ENCODE results near the gene POLD4. TPM values are rescaled to one million over a fixed set of nuclear protein-coding genes. Genes with fewer than 3 reads are reported as not detected.

The POLD4 gene
- total and polyA plus RNA-seq, 2 of the 13 experiments (the other 11 are each of a cell fraction or from before 2014, with no cell fraction given): 10.5 to 27.4 TPM

DNA sequence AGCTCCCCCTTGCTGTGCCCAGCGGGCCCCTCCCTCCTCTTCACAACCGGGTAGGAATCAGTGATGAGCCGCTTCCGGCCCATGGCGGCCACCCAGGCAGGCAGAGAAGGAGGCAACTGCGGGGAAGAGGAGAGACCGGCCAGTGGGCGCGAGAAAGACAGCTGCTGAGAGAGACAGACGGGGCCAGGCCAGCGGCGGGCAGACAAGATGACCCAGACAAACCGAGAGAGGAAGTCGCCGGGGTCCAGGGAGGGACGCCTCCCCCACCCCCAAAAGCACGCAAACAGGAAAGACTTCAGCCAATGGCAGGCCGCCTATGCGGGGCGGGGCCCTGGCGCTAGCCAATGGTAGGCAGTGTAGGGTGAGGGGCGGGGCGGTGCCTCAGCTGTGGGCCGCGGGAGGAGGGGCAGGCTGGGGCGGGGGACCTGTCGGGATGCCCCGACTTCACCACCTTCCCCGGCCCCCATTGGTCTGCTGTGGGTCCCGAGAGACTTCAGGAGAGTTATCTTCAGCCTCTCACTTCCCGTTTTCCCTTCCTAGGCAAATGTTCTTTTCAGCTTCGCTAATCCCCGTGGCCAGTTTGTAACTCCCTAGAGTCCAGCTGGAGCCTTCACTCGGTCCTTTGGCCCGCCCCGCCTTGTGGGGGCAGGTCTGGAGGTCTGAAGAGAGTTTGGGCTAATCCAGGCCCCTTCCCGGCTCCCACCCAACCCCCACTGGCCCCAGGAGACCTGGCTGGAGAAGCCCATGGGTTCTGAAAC lies at the start of gene POLD4 (continued):
- TF ChIP-seq HES4 (CRISPR knock-in tag; IDR thresholded peaks at IDR 0.05; ENCODE audit: borderline replicate concordance) (no peak), HNRNPH1 (optimal IDR thresholded peaks at IDR 0.05; ENCODE audit: low read depth, low read length) (no peak), ZFP82 (CRISPR knock-in tag; IDR thresholded peaks at IDR 0.05; ENCODE audit: borderline replicate concordance) (no peak), KDM3A (CRISPR knock-in tag; IDR thresholded peaks at IDR 0.05; ENCODE audit: low read depth) (no peak), ZNF333 (CRISPR knock-in tag; IDR thresholded peaks at IDR 0.05; ENCODE audit: borderline replicate concordance) (no peak), ZNF329 (CRISPR knock-in tag; IDR thresholded peaks at IDR 0.05; ENCODE audit: low read depth) (0 out of 2 replicates have a peak, but pooled peaks have one; percentile 55), MIER2 (CRISPR knock-in tag; IDR thresholded peaks at IDR 0.05) (no peak), ISL2 (CRISPR knock-in tag; IDR thresholded peaks at IDR 0.05) (0 out of 2 replicates have a peak, but pooled peaks have one; percentile 63), MAFK (conservative IDR thresholded peaks at IDR 0.05 in 1 of 2, IDR thresholded peaks at IDR 0.05 in 1 of 2; ENCODE audit: low read length in 2 of 2) (no peak), FLYWCH1 (CRISPR knock-in tag; IDR thresholded peaks at IDR 0.05) (no peak)
- TF ChIP-seq, protein P1, sequence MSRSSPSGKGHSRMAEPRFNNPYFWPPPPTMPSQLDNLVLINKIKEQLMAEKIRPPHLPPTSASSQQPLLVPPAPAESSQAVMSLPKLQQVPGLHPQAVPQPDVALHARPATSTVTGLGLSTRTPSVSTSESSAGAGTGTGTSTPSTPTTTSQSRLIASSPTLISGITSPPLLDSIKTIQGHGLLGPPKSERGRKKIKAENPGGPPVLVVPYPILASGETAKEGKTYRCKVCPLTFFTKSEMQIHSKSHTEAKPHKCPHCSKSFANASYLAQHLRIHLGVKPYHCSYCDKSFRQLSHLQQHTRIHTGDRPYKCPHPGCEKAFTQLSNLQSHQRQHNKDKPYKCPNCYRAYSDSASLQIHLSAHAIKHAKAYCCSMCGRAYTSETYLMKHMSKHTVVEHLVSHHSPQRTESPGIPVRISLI (CRISPR knock-in tag; IDR thresholded peaks at IDR 0.05; ENCODE audit: borderline replicate concordance): no peak
- TF ChIP-seq, protein P2, sequence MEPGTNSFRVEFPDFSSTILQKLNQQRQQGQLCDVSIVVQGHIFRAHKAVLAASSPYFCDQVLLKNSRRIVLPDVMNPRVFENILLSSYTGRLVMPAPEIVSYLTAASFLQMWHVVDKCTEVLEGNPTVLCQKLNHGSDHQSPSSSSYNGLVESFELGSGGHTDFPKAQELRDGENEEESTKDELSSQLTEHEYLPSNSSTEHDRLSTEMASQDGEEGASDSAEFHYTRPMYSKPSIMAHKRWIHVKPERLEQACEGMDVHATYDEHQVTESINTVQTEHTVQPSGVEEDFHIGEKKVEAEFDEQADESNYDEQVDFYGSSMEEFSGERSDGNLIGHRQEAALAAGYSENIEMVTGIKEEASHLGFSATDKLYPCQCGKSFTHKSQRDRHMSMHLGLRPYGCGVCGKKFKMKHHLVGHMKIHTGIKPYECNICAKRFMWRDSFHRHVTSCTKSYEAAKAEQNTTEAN (CRISPR knock-in tag; conservative IDR thresholded peaks at IDR 0.05): 0 out of 2 replicates have a peak, but pooled peaks have one; percentile 36
- TF ChIP-seq, protein P3, sequence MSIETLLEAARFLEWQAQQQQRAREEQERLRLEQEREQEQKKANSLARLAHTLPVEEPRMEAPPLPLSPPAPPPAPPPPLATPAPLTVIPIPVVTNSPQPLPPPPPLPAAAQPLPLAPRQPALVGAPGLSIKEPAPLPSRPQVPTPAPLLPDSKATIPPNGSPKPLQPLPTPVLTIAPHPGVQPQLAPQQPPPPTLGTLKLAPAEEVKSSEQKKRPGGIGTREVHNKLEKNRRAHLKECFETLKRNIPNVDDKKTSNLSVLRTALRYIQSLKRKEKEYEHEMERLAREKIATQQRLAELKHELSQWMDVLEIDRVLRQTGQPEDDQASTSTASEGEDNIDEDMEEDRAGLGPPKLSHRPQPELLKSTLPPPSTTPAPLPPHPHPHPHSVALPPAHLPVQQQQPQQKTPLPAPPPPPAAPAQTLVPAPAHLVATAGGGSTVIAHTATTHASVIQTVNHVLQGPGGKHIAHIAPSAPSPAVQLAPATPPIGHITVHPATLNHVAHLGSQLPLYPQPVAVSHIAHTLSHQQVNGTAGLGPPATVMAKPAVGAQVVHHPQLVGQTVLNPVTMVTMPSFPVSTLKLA (IDR thresholded peaks at IDR 0.05): peak; percentile 12; the same call in 1 of the 2 replicates
- TF ChIP-seq, protein P4, sequence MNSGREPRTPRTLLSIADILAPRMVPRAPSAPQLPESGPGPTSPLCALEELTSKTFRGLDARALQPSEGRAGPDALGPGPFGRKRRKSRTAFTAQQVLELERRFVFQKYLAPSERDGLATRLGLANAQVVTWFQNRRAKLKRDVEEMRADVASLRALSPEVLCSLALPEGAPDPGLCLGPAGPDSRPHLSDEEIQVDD (CRISPR knock-in tag; IDR thresholded peaks at IDR 0.05; ENCODE audit: borderline replicate concordance): no peak
- TF ChIP-seq, protein P5, sequence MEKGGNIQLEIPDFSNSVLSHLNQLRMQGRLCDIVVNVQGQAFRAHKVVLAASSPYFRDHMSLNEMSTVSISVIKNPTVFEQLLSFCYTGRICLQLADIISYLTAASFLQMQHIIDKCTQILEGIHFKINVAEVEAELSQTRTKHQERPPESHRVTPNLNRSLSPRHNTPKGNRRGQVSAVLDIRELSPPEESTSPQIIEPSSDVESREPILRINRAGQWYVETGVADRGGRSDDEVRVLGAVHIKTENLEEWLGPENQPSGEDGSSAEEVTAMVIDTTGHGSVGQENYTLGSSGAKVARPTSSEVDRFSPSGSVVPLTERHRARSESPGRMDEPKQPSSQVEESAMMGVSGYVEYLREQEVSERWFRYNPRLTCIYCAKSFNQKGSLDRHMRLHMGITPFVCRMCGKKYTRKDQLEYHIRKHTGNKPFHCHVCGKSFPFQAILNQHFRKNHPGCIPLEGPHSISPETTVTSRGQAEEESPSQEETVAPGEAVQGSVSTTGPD (CRISPR knock-in tag; IDR thresholded peaks at IDR 0.05): no peak
- TF ChIP-seq, protein P6, sequence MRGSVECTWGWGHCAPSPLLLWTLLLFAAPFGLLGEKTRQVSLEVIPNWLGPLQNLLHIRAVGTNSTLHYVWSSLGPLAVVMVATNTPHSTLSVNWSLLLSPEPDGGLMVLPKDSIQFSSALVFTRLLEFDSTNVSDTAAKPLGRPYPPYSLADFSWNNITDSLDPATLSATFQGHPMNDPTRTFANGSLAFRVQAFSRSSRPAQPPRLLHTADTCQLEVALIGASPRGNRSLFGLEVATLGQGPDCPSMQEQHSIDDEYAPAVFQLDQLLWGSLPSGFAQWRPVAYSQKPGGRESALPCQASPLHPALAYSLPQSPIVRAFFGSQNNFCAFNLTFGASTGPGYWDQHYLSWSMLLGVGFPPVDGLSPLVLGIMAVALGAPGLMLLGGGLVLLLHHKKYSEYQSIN (CRISPR knock-in tag; IDR thresholded peaks at IDR 0.05; ENCODE audit: borderline replicate concordance): no peak
- TF ChIP-seq, protein P7, sequence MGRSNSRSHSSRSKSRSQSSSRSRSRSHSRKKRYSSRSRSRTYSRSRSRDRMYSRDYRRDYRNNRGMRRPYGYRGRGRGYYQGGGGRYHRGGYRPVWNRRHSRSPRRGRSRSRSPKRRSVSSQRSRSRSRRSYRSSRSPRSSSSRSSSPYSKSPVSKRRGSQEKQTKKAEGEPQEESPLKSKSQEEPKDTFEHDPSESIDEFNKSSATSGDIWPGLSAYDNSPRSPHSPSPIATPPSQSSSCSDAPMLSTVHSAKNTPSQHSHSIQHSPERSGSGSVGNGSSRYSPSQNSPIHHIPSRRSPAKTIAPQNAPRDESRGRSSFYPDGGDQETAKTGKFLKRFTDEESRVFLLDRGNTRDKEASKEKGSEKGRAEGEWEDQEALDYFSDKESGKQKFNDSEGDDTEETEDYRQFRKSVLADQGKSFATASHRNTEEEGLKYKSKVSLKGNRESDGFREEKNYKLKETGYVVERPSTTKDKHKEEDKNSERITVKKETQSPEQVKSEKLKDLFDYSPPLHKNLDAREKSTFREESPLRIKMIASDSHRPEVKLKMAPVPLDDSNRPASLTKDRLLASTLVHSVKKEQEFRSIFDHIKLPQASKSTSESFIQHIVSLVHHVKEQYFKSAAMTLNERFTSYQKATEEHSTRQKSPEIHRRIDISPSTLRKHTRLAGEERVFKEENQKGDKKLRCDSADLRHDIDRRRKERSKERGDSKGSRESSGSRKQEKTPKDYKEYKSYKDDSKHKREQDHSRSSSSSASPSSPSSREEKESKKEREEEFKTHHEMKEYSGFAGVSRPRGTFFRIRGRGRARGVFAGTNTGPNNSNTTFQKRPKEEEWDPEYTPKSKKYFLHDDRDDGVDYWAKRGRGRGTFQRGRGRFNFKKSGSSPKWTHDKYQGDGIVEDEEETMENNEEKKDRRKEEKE (IDR thresholded peaks at IDR 0.05): no peak
